A549 (cell line): ENCODE measurements around the gene AKAP9. TPM values are rescaled to one million over a fixed set of nuclear protein-coding genes. Genes with fewer than 3 reads are reported as not detected.
"Not testable (repeated sequence)": the region's sequence is repeated elsewhere in the genome, so short reads cannot be mapped to it uniquely, and the experiment has no call there.

Experiments used
- ATAC-seq, 2 experiments: fragments of 200-7000 bp in 1 of 2; fragments of >200 bp in 1 of 2; cut with Nextera tagmentation in 1 of 2; cut with Tn5 transposase in 1 of 2; 3 replicates each; pipeline versions ENCODE4 v1.8.0 to v1.9.1; 2018 to 2020; ENCODE audit warnings: mild to moderate bottlenecking in 1 of 2, moderate library complexity in 1 of 2
- CTCF ChIA-PET: fragments of 300-600 bp; sonication (Branson Sonifier 250); formaldehyde crosslinking; extraction: SDS; loops from one replicate; lab custom pipeline; 2021; ENCODE audit warnings: antibody characterized with exemption, inconsistent platforms; lab: Yijun Ruan, JAX
- POLR2A ChIA-PET: fragments of 350-600 bp; formaldehyde crosslinking; extraction: SDS; loops from one replicate; lab custom pipeline; 2021; ENCODE audit warnings: antibody characterized with exemption, inconsistent platforms; lab: Yijun Ruan, JAX
- DNase-seq, 2 experiments: peaks; one replicate each; pipeline versions ENCODE4 v3.0.0 to v3.0.0-alpha.2; 2011 to 2016; ENCODE audit warnings: low read depth in 1 of 2, low spot score in 1 of 2
- FAIRE-seq: peaks from 2 replicates; lab custom pipeline; 2011; peaks lifted over from hg19 to GRCh38; lab: Jason Lieb, UNC
- H3K27ac ChIP-seq, 2 experiments: fragments of >200 bp; sonication (Bioruptor Twin); formaldehyde crosslinking; 3 replicates each; pipeline ENCODE4 v1.5.1; 2016 to 2017
- H3K4me1 ChIP-seq: fragments of >200 bp; sonication (Bioruptor Twin); formaldehyde crosslinking; 3 replicates; pipeline ENCODE4 v1.6.1; 2016
- H3K4me2 ChIP-seq: fragments of >200 bp; sonication (Bioruptor Twin); formaldehyde crosslinking; 3 replicates; pipeline ENCODE4 v1.6.1; 2016
- H3K4me3 ChIP-seq: fragments of >200 bp; sonication (Bioruptor Twin); formaldehyde crosslinking; 3 replicates; pipeline ENCODE4 v1.5.1; 2016
- H3K9me3 ChIP-seq: fragments of >200 bp; sonication (Bioruptor Twin); formaldehyde crosslinking; 3 replicates; pipeline ENCODE4 v1.6.1; 2016
- BHLHE40 ChIP-seq: IDR thresholded peaks from 2 replicates; pipeline ENCODE4 v1.6.1; 2012; ENCODE audit warnings: low read depth, low read length, inconsistent platforms
- CBX8 ChIP-seq: fragments of 200-600 bp; sonication (generic); IDR thresholded peaks from 2 replicates; pipeline ENCODE4 v1.6.1; 2016
- CHD2 ChIP-seq: fragments of 150-350 bp; IDR thresholded peaks from 2 replicates; pipeline ENCODE4 v1.6.1; 2014; ENCODE audit warnings: low read length; ENCODE audit not compliant: partially characterized antibody
- EHF ChIP-seq: fragments of 250-450 bp; sonication (Bioruptor Pico); IDR thresholded peaks from 2 replicates; pipeline ENCODE4 v1.5.0; 2020; ENCODE audit warnings: mild to moderate bottlenecking
- ELK1 ChIP-seq: fragments of 150-350 bp; IDR thresholded peaks from 2 replicates; pipeline ENCODE4 v1.6.1; 2014; ENCODE audit warnings: low read depth, mild to moderate bottlenecking, low read length
- EP300 ChIP-seq, 2 experiments: fragments of >200 bp; sonication (Bioruptor Twin); formaldehyde crosslinking; IDR thresholded peaks; 2 replicates in 1 of 2; 3 replicates in 1 of 2; pipeline ENCODE4 v1.6.1; 2016 to 2017
- FOSL2 ChIP-seq, 2 experiments: fragments of 450-650 bp in 1 of 2; fragments of >200 bp in 1 of 2; sonication (Bioruptor Twin) in 1 of 2; formaldehyde crosslinking; IDR thresholded peaks; 2 replicates each; pipeline versions ENCODE4 v1.5.0 to v1.6.1; 2016 to 2020; ENCODE audit warnings: mild to moderate bottlenecking in 1 of 2, moderate library complexity in 1 of 2
- HDAC2 ChIP-seq: fragments of 200-600 bp; sonication (generic); IDR thresholded peaks from 2 replicates; pipeline ENCODE4 v1.6.1; 2016
- HOXB5 ChIP-seq: fragments of 250-450 bp; sonication (Bioruptor Pico); IDR thresholded peaks from 2 replicates; pipeline ENCODE4 v1.5.0; 2020; ENCODE audit warnings: mild to moderate bottlenecking, moderate library complexity
- NR3C1 ChIP-seq: fragments of >200 bp; sonication (Bioruptor Twin); formaldehyde crosslinking; IDR thresholded peaks from 3 replicates; pipeline ENCODE4 v1.6.1; 2017
- POLR2AphosphoS2 ChIP-seq: conservative IDR thresholded peaks from 2 replicates; pipeline ENCODE4 v1.6.1; 2012; ENCODE audit warnings: low read length, improper control_type of control experiment, inconsistent platforms
- RNF2 ChIP-seq: fragments of 200-600 bp; sonication (generic); IDR thresholded peaks from 2 replicates; pipeline ENCODE4 v1.6.1; 2016; ENCODE audit warnings: low read depth, mild to moderate bottlenecking, antibody characterized with exemption, moderate library complexity, borderline replicate concordance
- SMC3 ChIP-seq: fragments of >200 bp; sonication (Bioruptor Twin); formaldehyde crosslinking; IDR thresholded peaks from 3 replicates; pipeline ENCODE4 v1.6.1; 2018; ENCODE audit warnings: inconsistent platforms
- ZNF302 ChIP-seq: fragments of 250-450 bp; sonication (Bioruptor Pico); IDR thresholded peaks from 2 replicates; pipeline ENCODE4 v1.9.0; 2021; ENCODE audit warnings: inconsistent platforms, mild to moderate bottlenecking, moderate library complexity
- WGBS: methylation state at CpG from one replicate; pipeline ENCODE4 v1.1.6; 2017; ENCODE audit errors: missing lambda C conversion rate; 5-methylcytosine and 5-hydroxymethylcytosine counted together
- polyA plus RNA-seq, 4 experiments: library from polyadenylated mRNA; depleted of rRNA in 3 of 4; stranded (reverse); fragments of >200 nt; fragmentation: RNase III in 1 of 4; extraction: RNeasy Plus Mini Kit Qiagen cat#74134 plus additional on column Dnase treatment in 1 of 4; gene quantifications; 2 replicates in 3 of 4; 3 replicates in 1 of 4; pipeline ENCODE4 v1.2.3, GENCODE V29; 2011 to 2017
- TF ChIP-seq, protein P1 (sequence below): fragments of 450-650 bp; IDR thresholded peaks from 2 replicates; pipeline ENCODE4 v1.6.1; 2014; ENCODE audit warnings: antibody characterized with exemption
- TF ChIP-seq, protein P2 (sequence below): fragments of >200 bp; sonication (Bioruptor Twin); formaldehyde crosslinking; IDR thresholded peaks from 2 replicates; pipeline ENCODE4 v1.6.1; 2016
- TF ChIP-seq, protein P3 (sequence below): fragments of 250-450 bp; sonication (Bioruptor Pico); IDR thresholded peaks from 2 replicates; pipeline ENCODE4 v1.5.0; 2021; ENCODE audit warnings: mild to moderate bottlenecking, moderate library complexity, borderline replicate concordance

Gene AKAP9
- polyA plus RNA-seq, 2 of the 4 experiments (the other 2 are of a cell fraction) = 11.7 to 32.3 TPM

GRCh38 chr7:92076509-92076908 is 135.8 kb downstream of the AKAP9 start:
- Histone ChIP-seq H3K4me3 (no peak overlapping the region), H3K4me2 (no peak overlapping the region), H3K27ac (no peak overlapping the region), H3K9me3 (no peaks in the 10 kb centered on the region), H3K4me1 (peaks cover 5% of the 10 kb centered on the region; the same call in 1 of the 3 replicates)
- WGBS = 6% methylated on average over 1 of the region's 1 CpG
- DNase-seq = no peak
- TF ChIP-seq CBX8 = no peak
- no peak for TF ChIP-seq FOSL2 (IDR thresholded peaks at IDR 0.05)
- peak; percentile 34; the same call in 1 of the 2 replicates for TF ChIP-seq FOSL2 (CRISPR knock-in tag; IDR thresholded peaks at IDR 0.05)
- ChIA-PET POLR2A (no interaction called here), CTCF (interaction anchor here (1.8 kb wide), 1 partner anchor 54 kb away, joined by 4 read pairs; no protein-coding TSS in a partner anchor)
- no peak for ATAC-seq
- FAIRE-seq = no peak

- ATAC-seq, H3K4me2 ChIP-seq, CTCF ChIA-PET, DNase-seq, H3K4me3 ChIP-seq, H3K4me1 ChIP-seq, FAIRE-seq, H3K9me3 ChIP-seq, POLR2A ChIA-PET, H3K27ac ChIP-seq: not testable (repeated sequence)
- whole genome bisulfite sequencing = 90% methylated on average over 6 of the region's 6 CpGs
Observed at GRCh38 chr7:92083922-92084321, 143.3 kb downstream of the AKAP9 start.

DNA sequence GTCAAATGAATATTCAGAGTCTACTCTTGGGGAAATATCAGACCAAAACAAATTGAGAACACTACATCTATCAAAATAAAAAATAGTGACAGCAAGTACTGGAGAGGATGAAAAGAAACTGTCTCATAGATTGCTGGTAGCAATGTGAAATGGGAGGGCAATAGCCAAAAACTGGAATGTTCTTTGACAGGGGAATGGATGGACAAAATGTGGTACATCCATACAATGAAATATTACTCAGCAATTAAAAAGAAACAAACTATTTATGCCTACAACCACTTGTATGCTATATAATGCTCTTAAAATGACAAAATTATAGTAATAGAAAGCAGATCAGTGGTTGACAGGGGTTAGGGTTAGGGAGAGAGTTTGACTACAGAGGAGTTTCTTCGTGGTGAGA is 147.6 kb downstream of the AKAP9 start:
- no peak for ATAC-seq
- H3K9me3 ChIP-seq = no peaks in the 10 kb centered on the region
- DNase-seq = no peak
- no peak overlapping the region for H3K4me3 ChIP-seq
- no peak overlapping the region for H3K27ac ChIP-seq
- 90% methylated on average over 1 of the region's 1 CpG for whole genome bisulfite sequencing
- no peak overlapping the region for H3K4me2 ChIP-seq
- no peak for FAIRE-seq
- ChIA-PET CTCF (no interaction called here), POLR2A (no interaction called here)
- TF ChIP-seq EHF (CRISPR knock-in tag) = no peak
- TF ChIP-seq RNF2 = no peak
- TF ChIP-seq SMC3 = no peak
- no peak for TF ChIP-seq CHD2
- TF ChIP-seq, protein P1, sequence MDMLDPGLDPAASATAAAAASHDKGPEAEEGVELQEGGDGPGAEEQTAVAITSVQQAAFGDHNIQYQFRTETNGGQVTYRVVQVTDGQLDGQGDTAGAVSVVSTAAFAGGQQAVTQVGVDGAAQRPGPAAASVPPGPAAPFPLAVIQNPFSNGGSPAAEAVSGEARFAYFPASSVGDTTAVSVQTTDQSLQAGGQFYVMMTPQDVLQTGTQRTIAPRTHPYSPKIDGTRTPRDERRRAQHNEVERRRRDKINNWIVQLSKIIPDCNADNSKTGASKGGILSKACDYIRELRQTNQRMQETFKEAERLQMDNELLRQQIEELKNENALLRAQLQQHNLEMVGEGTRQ = no peak
- no peak for TF ChIP-seq NR3C1
- no peak for TF ChIP-seq HDAC2
- no peak for TF ChIP-seq HOXB5 (CRISPR knock-in tag)
- TF ChIP-seq EP300 (IDR thresholded peaks at IDR 0.05) = no peak
- no peak for TF ChIP-seq ZNF302 (CRISPR knock-in tag)
- TF ChIP-seq ELK1 = no peak
- H3K4me1 ChIP-seq = no peaks in the 10 kb centered on the region

- TF ChIP-seq, protein P2, sequence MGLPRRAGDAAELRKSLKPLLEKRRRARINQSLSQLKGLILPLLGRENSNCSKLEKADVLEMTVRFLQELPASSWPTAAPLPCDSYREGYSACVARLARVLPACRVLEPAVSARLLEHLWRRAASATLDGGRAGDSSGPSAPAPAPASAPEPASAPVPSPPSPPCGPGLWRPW = no peak
- TF ChIP-seq FOSL2 (IDR thresholded peaks at IDR 0.05) (no peak), FOSL2 (CRISPR knock-in tag; IDR thresholded peaks at IDR 0.05) (no peak), POLR2AphosphoS2 (no peak), ZNF302 (CRISPR knock-in tag) (no peak), BHLHE40 (no peak), SMC3 (no peak)
- TF ChIP-seq, protein P3, sequence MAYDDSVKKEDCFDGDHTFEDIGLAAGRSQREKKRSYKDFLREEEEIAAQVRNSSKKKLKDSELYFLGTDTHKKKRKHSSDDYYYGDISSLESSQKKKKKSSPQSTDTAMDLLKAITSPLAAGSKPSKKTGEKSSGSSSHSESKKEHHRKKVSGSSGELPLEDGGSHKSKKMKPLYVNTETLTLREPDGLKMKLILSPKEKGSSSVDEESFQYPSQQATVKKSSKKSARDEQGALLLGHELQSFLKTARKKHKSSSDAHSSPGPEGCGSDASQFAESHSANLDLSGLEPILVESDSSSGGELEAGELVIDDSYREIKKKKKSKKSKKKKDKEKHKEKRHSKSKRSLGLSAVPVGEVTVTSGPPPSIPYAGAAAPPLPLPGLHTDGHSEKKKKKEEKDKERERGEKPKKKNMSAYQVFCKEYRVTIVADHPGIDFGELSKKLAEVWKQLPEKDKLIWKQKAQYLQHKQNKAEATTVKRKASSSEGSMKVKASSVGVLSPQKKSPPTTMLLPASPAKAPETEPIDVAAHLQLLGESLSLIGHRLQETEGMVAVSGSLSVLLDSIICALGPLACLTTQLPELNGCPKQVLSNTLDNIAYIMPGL (CRISPR knock-in tag) = no peak
- no peak for FAIRE-seq
- ChIA-PET CTCF (interaction anchor here (1.1 kb wide), 1 partner anchor 41 kb away, joined by 3 read pairs; no protein-coding TSS in a partner anchor), POLR2A (no interaction called here)
- no peak for DNase-seq
- H3K9me3 ChIP-seq = no peaks in the 10 kb centered on the region
- ATAC-seq = no peak
- H3K4me1 ChIP-seq = no peaks in the 10 kb centered on the region
- 84% methylated on average over 1 of the region's 1 CpG for WGBS
- no peak overlapping the region for H3K4me3 ChIP-seq
- H3K4me2 ChIP-seq = no peak overlapping the region
- no peak overlapping the region for H3K27ac ChIP-seq
Observed at GRCh38 chr7:92092210-92092609, 151.5 kb downstream of the AKAP9 start.
